Measurements from ENCODE around the gene MCF2L2.
"Not testable (repeated sequence)": the region's sequence is repeated elsewhere in the genome, so short reads cannot be mapped to it uniquely, and the experiment has no call there.

MCF2L2 gene

GRCh38 chr3:183434503-183434902 is 6.1 kb upstream of the MCF2L2 start:
- Histone ChIP-seq H3K27ac (ENCODE audit: low read depth, low read length) (no peak overlapping the region), H3K9ac (ENCODE audit: low read depth in 1 of 2, low read length in 2 of 2) (no peak overlapping the region), H3K36me3 (ENCODE audit: control insufficient read depth in 1 of 2, insufficient read depth in 2 of 2, low read length in 2 of 2) (no peaks in the 10 kb centered on the region), H3K9me3 (ENCODE audit: control insufficient read depth in 1 of 2, low read length in 2 of 2) (no peaks in the 10 kb centered on the region), H3K4me3 (ENCODE audit: low read depth in 1 of 2, low read length in 2 of 2) (no peak overlapping the region), H3K27me3 (ENCODE audit: control insufficient read depth in 1 of 2, insufficient read depth in 2 of 2, low read length in 2 of 2) (peaks cover 0 to 7% of the 10 kb centered on the region in 2 donors), H3K4me1 (ENCODE audit: control insufficient read depth in 1 of 2, insufficient read depth in 2 of 2, low read length in 2 of 2) (no peaks in the 10 kb centered on the region)

- Histone ChIP-seq H3K36me3 (ENCODE audit: control insufficient read depth in 1 of 2, insufficient read depth in 2 of 2, low read length in 2 of 2) (no peaks in the 10 kb centered on the region), H3K27ac (ENCODE audit: low read depth, low read length) (no peak overlapping the region), H3K9me3 (ENCODE audit: control insufficient read depth in 1 of 2, low read length in 2 of 2) (no peaks in the 10 kb centered on the region), H3K4me1 (ENCODE audit: control insufficient read depth in 1 of 2, insufficient read depth in 2 of 2, low read length in 2 of 2) (peaks cover 5 to 13% of the 10 kb centered on the region in 2 donors), H3K27me3 (ENCODE audit: control insufficient read depth in 1 of 2, insufficient read depth in 2 of 2, low read length in 2 of 2) (peaks cover 25 to 26% of the 10 kb centered on the region in 2 donors), H3K9ac (ENCODE audit: low read depth in 1 of 2, low read length in 2 of 2) (no peak overlapping the region), H3K4me3 (ENCODE audit: low read depth in 1 of 2, low read length in 2 of 2) (no peak overlapping the region)
Measured at GRCh38 chr3:183430325-183430957, 2.0 kb upstream of the MCF2L2 start.

- no peaks in the 10 kb centered on the region for H3K9me3 ChIP-seq (ENCODE audit: control insufficient read depth in 1 of 2, low read length in 2 of 2)
- H3K27ac ChIP-seq (ENCODE audit: low read depth, low read length) = no peak overlapping the region
- peak overlapping the region in 1 of 2 donors; percentile 18 for H3K9ac ChIP-seq (ENCODE audit: low read depth in 1 of 2, low read length in 2 of 2)
- H3K27me3 ChIP-seq (ENCODE audit: control insufficient read depth in 1 of 2, insufficient read depth in 2 of 2, low read length in 2 of 2) = peaks cover 28% of the 10 kb centered on the region in 2 donors
- peak overlapping the region; percentile 66 to 73 for H3K4me3 ChIP-seq (ENCODE audit: low read depth in 1 of 2, low read length in 2 of 2)
- H3K4me1 ChIP-seq (ENCODE audit: control insufficient read depth in 1 of 2, insufficient read depth in 2 of 2, low read length in 2 of 2) = peaks cover 5 to 13% of the 10 kb centered on the region in 2 donors
- no peaks in the 10 kb centered on the region for H3K36me3 ChIP-seq (ENCODE audit: control insufficient read depth in 1 of 2, insufficient read depth in 2 of 2, low read length in 2 of 2)
Measured at GRCh38 chr3:183427876-183428446, 458 bp downstream of the MCF2L2 start.

GRCh38 chr3:183427196-183427875 is 1.1 kb downstream of the MCF2L2 start:
- Histone ChIP-seq H3K36me3 (ENCODE audit: control insufficient read depth in 1 of 2, insufficient read depth in 2 of 2, low read length in 2 of 2) (no peaks in the 10 kb centered on the region), H3K9ac (ENCODE audit: low read depth in 1 of 2, low read length in 2 of 2) (no peak overlapping the region)

GRCh38 chr3:183418807-183419206 is 9.6 kb downstream of the MCF2L2 start:
- not testable (repeated sequence) for H3K36me3 ChIP-seq (ENCODE audit: control insufficient read depth in 1 of 2, insufficient read depth in 2 of 2, low read length in 2 of 2); H3K4me3 ChIP-seq (ENCODE audit: low read depth in 1 of 2, low read length in 2 of 2); H3K9ac ChIP-seq (ENCODE audit: low read depth in 1 of 2, low read length in 2 of 2); H3K27me3 ChIP-seq (ENCODE audit: control insufficient read depth in 1 of 2, insufficient read depth in 2 of 2, low read length in 2 of 2); H3K27ac ChIP-seq (ENCODE audit: low read depth, low read length); H3K4me1 ChIP-seq (ENCODE audit: control insufficient read depth in 1 of 2, insufficient read depth in 2 of 2, low read length in 2 of 2); H3K9me3 ChIP-seq (ENCODE audit: control insufficient read depth in 1 of 2, low read length in 2 of 2)

More at GRCh38 chr3:183427196-183427875, 1.1 kb downstream of the MCF2L2 start:
- Histone ChIP-seq H3K27ac (ENCODE audit: low read depth, low read length) (no peak overlapping the region), H3K4me3 (ENCODE audit: low read depth in 1 of 2, low read length in 2 of 2) (peak overlapping the region; percentile 66 to 73), H3K9me3 (ENCODE audit: control insufficient read depth in 1 of 2, low read length in 2 of 2) (no peaks in the 10 kb centered on the region), H3K27me3 (ENCODE audit: control insufficient read depth in 1 of 2, insufficient read depth in 2 of 2, low read length in 2 of 2) (peaks cover 28% of the 10 kb centered on the region in 2 donors), H3K4me1 (ENCODE audit: control insufficient read depth in 1 of 2, insufficient read depth in 2 of 2, low read length in 2 of 2) (peaks cover 5 to 13% of the 10 kb centered on the region in 2 donors)

- no peaks in the 10 kb centered on the region for H3K27me3 ChIP-seq (ENCODE audit: control insufficient read depth in 1 of 2, insufficient read depth in 2 of 2, low read length in 2 of 2)
- no peaks in the 10 kb centered on the region for H3K36me3 ChIP-seq (ENCODE audit: control insufficient read depth in 1 of 2, insufficient read depth in 2 of 2, low read length in 2 of 2)
- no peaks in the 10 kb centered on the region for H3K4me1 ChIP-seq (ENCODE audit: control insufficient read depth in 1 of 2, insufficient read depth in 2 of 2, low read length in 2 of 2)
- H3K4me3 ChIP-seq (ENCODE audit: low read depth in 1 of 2, low read length in 2 of 2) = no peak overlapping the region
- H3K9ac ChIP-seq (ENCODE audit: low read depth in 1 of 2, low read length in 2 of 2) = no peak overlapping the region
- no peak overlapping the region for H3K27ac ChIP-seq (ENCODE audit: low read depth, low read length)
- no peaks in the 10 kb centered on the region for H3K9me3 ChIP-seq (ENCODE audit: control insufficient read depth in 1 of 2, low read length in 2 of 2)
Measured at GRCh38 chr3:183411216-183411922, 17.1 kb downstream of the MCF2L2 start.

- Histone ChIP-seq H3K4me3 (ENCODE audit: low read depth in 1 of 2, low read length in 2 of 2) (no peak overlapping the region), H3K27ac (ENCODE audit: low read depth, low read length) (no peak overlapping the region), H3K4me1 (ENCODE audit: control insufficient read depth in 1 of 2, insufficient read depth in 2 of 2, low read length in 2 of 2) (no peaks in the 10 kb centered on the region), H3K36me3 (ENCODE audit: control insufficient read depth in 1 of 2, insufficient read depth in 2 of 2, low read length in 2 of 2) (no peaks in the 10 kb centered on the region), H3K27me3 (ENCODE audit: control insufficient read depth in 1 of 2, insufficient read depth in 2 of 2, low read length in 2 of 2) (no peaks in the 10 kb centered on the region), H3K9ac (ENCODE audit: low read depth in 1 of 2, low read length in 2 of 2) (no peak overlapping the region), H3K9me3 (ENCODE audit: control insufficient read depth in 1 of 2, low read length in 2 of 2) (no peaks in the 10 kb centered on the region)
Measured at GRCh38 chr3:183410759-183411158, 17.7 kb downstream of the MCF2L2 start.

GRCh38 chr3:183410280-183410679 is 18.1 kb downstream of the MCF2L2 start:
- H3K36me3 ChIP-seq (ENCODE audit: control insufficient read depth in 1 of 2, insufficient read depth in 2 of 2, low read length in 2 of 2) = no peaks in the 10 kb centered on the region
- no peaks in the 10 kb centered on the region for H3K4me1 ChIP-seq (ENCODE audit: control insufficient read depth in 1 of 2, insufficient read depth in 2 of 2, low read length in 2 of 2)
- H3K4me3 ChIP-seq (ENCODE audit: low read depth in 1 of 2, low read length in 2 of 2) = no peak overlapping the region
- H3K27ac ChIP-seq (ENCODE audit: low read depth, low read length) = no peak overlapping the region
- H3K9ac ChIP-seq (ENCODE audit: low read depth in 1 of 2, low read length in 2 of 2) = no peak overlapping the region
- no peaks in the 10 kb centered on the region for H3K27me3 ChIP-seq (ENCODE audit: control insufficient read depth in 1 of 2, insufficient read depth in 2 of 2, low read length in 2 of 2)
- H3K9me3 ChIP-seq (ENCODE audit: control insufficient read depth in 1 of 2, low read length in 2 of 2) = no peaks in the 10 kb centered on the region

- no peaks in the 10 kb centered on the region for H3K36me3 ChIP-seq (ENCODE audit: control insufficient read depth in 1 of 2, insufficient read depth in 2 of 2, low read length in 2 of 2)
- H3K27ac ChIP-seq (ENCODE audit: low read depth, low read length) = no peak overlapping the region
- no peaks in the 10 kb centered on the region for H3K9me3 ChIP-seq (ENCODE audit: control insufficient read depth in 1 of 2, low read length in 2 of 2)
- H3K9ac ChIP-seq (ENCODE audit: low read depth in 1 of 2, low read length in 2 of 2) = no peak overlapping the region
- H3K4me1 ChIP-seq (ENCODE audit: control insufficient read depth in 1 of 2, insufficient read depth in 2 of 2, low read length in 2 of 2) = no peaks in the 10 kb centered on the region
- H3K4me3 ChIP-seq (ENCODE audit: low read depth in 1 of 2, low read length in 2 of 2) = no peak overlapping the region
- H3K27me3 ChIP-seq (ENCODE audit: control insufficient read depth in 1 of 2, insufficient read depth in 2 of 2, low read length in 2 of 2) = no peaks in the 10 kb centered on the region
Measured at GRCh38 chr3:183409219-183409618, 19.2 kb downstream of the MCF2L2 start.

- Histone ChIP-seq H3K9ac (ENCODE audit: low read depth in 1 of 2, low read length in 2 of 2) (no peak overlapping the region), H3K27me3 (ENCODE audit: control insufficient read depth in 1 of 2, insufficient read depth in 2 of 2, low read length in 2 of 2) (no peaks in the 10 kb centered on the region), H3K9me3 (ENCODE audit: control insufficient read depth in 1 of 2, low read length in 2 of 2) (no peaks in the 10 kb centered on the region), H3K4me1 (ENCODE audit: control insufficient read depth in 1 of 2, insufficient read depth in 2 of 2, low read length in 2 of 2) (no peaks in the 10 kb centered on the region), H3K4me3 (ENCODE audit: low read depth in 1 of 2, low read length in 2 of 2) (no peak overlapping the region), H3K36me3 (ENCODE audit: control insufficient read depth in 1 of 2, insufficient read depth in 2 of 2, low read length in 2 of 2) (no peaks in the 10 kb centered on the region), H3K27ac (ENCODE audit: low read depth, low read length) (no peak overlapping the region)
Measured at GRCh38 chr3:183401678-183402077, 26.7 kb downstream of the MCF2L2 start.
